HG02938 (cell line): ENCODE results near the gene AP5Z1.
"Not testable (repeated sequence)": the region's sequence is repeated elsewhere in the genome, so short reads cannot be mapped to it uniquely, and the experiment has no call there.

Experiments
- ATAC-seq: cut with Tn5 transposase; IDR thresholded peaks from one replicate; pipeline ENCODE4 v1.9.1; 2021; ENCODE audit warnings: mild to moderate bottlenecking, moderate library complexity; ENCODE audit not compliant: unreplicated experiment

AP5Z1 gene

DNA sequence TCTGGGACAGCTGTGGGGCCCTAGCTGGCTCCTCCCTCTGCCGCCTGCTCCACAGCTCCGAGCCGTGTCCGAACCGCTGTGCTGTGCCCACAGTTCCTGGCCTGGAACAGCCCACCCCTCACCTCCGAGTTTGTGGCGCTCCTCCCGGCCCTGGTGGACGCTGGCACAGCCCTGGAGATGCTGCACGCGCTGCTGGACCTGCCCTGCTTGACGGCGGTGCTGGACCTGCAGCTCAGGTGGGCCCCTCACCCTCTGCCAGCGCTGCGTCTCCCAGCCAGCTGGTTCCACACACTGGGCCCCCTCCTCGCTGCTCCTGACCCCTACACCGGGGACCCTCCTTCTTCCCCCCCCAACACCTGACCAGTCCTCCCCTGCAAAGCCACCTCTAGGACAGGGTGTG, 12.1 kb downstream of the AP5Z1 start:
- ATAC-seq, result no peak

DNA sequence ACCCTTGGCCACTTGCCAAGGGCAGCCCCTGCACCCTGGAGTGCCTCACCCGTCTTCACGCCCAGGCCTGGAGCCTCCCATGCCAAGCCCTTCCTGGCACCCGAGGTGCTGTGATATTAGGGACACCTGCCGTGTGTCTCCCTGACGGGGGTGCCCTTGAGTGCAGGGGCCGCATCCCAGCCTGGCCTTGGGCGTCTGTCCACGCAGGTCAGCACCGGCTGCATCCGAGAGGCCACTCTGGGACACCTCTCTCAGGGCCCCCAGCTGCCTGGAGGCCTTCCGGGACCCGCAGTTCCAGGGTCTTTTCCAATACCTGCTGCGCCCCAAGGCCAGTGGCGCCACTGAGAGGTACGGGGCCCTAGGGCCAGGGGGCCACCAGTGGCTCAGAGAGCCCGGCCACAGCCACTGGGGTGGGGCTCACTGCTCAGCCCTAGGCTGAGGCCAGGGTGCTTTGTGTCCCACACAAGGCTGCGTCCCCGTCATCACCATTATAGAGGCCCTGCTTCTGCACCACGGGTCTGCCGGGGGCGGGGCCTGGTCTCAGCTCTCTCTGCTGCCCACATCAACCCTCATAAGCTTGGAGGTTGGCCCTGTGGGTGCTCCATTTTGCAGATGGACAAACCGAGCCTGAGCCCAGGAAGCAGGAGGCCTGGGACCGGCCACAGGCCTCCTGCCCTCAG, 12.7 kb downstream of the AP5Z1 start:
- no peak for ATAC-seq

DNA sequence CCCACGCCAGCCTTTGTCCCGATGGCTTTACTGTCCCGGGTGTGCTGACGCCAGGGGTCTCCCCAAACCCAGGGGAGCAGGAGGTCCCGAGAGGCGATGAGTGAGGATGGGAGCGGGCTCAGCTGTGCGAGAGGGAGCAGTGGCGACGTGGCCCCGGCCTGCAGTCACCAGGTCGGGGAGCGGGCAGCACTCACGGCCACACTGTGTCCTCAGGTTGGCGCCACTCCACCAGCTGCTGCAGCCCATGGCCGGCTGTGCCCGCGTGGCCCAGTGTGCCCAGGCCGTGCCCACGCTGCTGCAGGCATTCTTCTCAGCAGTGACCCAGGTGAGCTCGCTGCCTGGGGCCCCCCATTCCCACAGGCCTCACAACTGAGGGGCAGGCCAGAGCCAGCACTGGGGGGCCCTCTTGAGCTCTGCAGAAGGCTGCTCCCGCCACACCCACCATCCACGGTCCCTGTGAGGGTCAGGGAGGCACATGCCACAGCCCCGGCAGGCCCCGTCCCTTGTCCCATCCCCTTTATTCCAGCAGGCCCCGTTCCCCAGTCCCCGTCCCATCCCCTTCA, 13.3 kb downstream of the AP5Z1 start:
- no peak for ATAC-seq

DNA sequence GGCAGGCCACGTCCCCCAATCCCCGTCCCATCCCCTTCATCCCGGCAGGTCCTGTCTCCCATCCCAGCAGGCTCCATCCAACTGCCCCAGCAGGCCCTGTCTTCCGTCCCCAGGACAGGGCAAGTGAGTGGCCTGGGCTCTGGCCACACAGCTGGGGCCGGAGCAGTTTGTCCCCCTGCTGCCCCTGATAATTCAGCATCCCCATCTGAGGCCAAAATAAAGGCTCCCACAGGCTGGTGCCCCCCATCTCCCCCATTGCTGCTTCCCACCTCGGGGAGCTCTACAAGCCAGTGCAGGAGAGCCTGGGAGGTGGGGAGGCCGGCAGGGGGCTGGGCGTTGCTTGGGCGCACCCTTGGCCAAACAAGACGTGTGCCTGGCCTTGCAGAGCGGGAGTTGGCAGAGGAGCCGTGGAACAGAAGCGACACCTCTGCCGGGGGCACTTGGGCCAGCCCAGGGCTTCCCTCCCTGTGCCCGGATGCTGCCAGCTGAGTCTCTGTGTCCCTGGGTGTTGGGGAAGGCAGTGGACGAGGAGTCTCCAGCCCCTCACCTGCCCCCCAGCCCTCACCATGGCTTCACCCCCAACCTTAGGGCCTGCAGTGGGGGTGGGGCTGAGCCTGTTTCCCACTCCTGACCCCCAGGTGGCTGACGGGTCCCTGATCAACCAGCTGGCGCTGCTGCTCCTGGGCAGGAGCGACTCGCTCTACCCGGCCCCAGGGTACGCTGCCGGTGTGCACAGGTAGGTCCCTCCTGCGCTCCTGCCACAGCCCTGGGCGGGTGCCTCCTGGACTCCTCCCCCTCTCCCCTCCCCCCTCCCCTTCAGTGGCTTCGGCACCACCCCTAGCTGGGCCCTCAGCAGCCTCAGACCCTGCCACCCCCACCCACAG, 14.0 kb downstream of the AP5Z1 start:
- no peak for ATAC-seq

DNA sequence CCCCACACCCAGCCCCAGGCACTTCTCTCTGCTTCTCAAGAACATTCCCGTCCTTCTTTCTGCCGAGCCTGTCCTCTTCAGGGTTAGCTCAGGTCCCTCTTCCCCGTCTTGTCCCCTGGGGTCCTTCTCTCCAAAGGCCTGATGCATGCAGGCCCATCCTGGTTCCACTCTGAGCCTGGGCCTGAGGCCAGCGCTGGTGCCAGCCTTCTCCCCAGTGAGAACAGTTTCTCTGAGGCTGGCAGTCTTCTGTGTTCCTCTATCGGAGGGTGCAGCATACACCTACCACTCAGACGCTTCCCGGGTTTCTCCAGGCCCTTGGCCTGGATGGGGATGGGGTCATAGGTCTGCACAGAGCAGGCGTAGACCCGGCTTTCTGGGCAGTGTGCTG, 14.6 kb downstream of the AP5Z1 start:
- no peak for ATAC-seq

DNA sequence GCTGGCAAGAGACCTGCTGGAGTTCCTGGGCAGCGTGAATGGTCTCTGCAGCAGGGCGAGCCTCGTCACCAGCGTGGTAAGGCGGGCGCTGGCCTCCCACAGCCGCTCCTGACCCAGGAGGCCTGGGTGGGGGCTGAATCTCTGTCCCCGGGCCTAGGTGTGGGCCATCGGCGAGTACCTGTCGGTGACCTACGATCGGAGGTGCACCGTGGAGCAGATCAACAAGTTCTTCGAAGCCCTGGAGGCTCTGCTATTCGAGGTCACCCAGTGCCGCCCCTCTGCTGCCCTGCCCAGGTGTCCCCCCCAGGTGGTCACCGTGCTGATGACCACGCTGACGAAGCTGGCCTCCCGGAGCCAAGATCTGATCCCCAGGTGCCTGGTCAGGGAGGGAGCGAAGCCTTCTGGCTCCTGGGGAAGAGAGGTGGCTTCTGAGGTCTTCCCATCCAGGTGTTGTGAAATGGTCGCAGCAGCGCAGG, 15.1 kb downstream of the AP5Z1 start:
- no peak for ATAC-seq

DNA sequence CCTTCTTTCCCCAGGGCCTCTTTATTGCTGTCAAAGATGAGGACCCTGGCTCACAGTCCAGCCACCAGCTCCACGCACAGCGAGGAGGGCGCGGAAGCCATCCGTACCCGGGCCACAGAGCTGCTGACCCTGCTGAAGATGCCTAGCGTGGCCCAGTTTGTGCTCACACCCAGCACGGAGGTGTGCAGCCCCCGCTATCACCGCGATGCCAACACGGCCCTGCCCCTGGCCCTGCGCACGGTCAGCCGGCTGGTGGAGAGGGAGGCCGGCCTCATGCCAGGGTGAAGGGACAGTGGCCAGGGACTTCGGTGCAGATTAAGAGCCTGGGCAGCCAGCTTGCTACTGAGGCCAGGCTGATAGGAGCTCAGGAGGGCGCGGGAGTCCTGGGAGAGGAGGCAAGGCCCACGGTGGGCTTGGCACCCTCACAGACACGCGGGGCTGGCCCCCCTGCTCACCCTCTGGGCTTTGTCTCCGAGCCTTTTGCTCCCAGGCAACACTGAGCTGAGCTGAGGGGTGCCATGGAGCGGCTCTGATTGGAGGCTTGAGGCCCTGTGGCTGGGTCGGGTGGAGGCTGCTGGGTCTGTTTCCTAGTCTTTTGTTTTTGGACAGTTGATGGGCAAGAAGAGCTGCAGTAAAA, 15.8 kb downstream of the AP5Z1 start:
- ATAC-seq, result no peak

DNA sequence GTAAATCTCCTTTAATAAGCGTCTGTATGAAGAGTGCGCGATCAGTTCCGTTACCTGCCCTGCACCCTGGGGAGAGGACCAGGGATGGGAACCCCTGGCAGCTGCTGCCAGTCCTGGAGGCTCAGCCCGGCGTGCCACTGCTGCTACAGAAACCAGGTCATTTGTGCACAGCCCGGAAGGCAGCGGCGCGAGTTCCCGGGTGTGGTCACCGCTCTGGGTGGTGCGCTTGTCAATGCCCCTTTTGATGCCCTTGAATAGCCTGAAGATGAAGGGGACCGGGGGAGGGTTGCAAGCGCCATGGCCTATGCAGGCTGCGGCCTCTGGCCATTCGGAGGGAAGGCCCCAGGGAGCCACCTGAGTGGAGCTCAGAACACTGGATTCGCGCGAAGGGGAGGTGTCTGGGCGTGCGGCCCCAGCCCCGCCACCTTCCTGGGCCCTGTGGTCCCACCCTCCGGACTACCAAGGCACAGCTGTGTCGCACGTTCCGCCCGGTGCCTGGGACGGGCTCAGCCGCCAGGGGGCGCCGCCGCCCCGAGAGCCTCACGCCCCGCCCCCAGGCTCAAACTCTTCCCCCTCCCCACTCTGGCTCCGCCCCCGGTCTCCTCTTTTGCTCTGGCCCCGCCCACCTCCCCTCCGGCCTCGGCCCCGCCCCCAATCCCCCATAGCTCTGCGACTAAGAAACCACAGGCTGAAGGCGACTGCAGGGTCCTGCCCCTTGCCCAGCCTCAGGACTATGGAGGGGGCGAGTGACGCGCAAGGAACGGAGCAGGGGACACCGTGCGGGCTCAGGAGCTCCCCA, 16.5 kb downstream of the AP5Z1 start:
- ATAC-seq, result no peak

DNA sequence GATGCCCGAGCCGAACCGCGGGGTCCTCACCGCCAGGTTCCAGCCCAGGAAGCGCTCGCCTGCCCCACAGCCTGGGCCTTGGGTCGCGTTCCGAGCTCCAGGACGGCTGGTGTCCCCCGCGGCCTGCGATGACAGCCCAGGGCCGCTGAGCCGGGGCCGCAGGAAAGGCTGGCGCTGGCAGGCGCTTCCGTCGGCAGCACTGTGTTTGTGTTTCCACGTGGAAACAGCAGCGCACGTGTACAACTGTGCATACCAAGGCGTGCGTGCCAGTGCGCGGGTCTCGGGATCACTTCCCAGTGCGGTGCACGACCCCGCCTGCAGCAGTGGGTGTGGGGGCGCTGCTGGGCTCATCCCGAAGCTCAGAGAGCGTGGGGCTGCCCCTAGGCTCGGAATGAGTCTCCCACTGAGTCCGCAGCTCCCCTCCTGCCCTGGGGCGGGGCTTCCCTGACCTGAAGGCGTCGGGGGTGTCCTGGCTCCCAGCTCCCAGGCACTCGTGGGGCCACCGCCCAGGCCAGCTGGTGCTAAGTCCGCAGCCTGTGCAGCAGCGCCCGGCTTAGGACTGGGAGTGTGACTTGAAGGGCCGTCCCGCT, 17.2 kb downstream of the AP5Z1 start:
- no peak for ATAC-seq

DNA sequence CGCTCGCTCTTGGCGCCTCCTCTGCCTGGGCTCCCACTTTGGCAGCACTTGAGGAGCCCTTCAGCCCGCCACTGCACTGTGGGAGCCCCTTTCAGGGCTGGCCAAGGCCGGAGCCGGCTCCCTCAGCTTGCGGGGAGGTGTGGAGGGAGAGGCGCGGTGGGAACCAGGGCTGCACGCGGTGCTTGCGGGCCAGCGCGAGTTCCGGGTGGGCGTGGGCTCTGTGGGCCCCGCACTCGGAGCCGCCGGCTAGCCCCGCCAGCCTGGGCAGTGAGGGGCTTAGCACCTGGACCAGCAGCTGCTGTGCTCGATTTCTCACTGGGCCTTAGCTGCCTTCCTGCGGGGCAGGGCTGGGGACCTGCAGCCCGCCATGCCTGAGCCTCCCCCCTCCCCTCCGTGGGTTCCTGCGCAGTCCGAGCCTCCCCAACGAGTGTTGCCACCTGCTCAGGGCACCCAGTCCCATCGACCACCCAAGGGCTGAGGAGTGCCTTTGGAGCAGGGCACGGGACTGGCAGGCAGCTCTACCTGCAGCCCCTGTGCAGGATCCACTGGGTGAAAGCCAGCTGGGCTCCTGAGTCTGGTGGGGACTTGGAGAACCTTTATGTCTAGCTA, 18.1 kb downstream of the AP5Z1 start:
- not testable (repeated sequence) for ATAC-seq

DNA sequence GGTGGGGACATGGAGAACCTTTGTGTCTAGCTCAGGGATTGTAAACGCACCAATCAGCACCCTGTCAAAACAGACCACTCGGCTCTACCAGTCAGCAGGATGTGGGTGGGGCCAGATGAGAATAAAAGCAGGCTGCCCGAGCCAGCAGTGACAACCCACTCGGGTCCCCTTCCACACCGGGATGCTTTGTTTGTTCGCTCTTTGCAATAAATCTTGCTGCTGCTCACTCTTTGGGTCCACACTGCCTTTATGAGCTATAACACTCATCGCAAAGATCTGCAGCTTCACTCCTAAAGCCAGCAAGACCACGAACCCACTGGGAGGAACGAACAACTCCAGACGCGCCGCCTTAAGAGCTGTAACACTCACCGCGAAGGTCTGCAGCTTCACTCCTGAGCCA, 18.7 kb downstream of the AP5Z1 start:
- ATAC-seq, result not testable (repeated sequence)

DNA sequence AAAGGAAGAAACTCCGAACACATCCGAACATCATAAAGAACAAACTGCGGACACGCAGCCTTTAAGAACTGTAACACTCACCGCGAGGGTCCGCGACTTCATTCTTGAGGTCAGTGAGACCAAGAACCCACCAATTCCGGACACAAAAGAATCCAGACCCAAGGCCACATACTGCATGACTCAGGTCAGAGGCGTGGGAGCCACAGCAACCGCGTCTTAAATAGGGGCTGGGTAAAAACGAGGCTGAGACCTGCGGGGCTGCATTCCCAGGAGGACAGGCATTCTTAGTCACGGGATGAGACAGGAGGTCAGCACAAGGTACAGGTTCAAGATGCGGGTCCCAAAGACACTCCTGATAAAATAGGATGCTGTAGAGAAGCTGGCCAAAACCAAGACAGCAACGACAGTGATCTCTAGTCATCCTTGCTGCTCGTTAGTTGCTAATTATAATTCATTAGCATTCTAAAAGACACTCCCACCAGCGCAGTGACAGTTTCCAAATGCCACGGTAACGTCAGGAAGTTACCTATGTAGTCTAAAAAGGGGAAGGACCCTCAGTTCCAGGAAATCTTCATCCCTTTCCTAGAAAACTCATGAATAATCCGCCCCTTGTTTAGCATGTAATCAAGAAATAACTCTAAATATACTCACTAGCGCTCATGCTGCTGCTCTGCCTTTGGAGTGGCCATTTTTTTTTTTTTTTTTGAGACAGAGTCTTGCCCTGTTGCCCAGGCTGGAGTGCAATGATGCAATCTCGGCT, 19.3 kb downstream of the AP5Z1 start:
- no peak for ATAC-seq

DNA sequence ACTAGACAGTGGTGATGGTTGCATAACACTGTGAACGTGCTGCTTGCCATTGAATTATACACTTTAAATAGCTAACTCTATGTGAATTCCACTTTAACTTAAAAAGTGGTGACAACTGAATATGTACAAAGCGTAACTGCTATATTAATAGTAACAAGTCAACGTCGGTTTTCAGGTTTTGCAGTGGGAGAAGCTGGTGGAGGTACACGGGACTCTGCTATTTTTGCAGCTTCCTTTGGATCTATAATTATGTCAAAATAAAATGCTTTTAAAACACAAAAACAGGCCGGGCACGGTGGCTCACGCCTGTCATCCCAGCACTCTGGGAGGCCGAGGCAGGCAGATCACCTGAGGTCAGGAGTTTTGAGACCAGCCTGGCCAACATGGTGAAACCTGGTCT, 21.0 kb downstream of the AP5Z1 start:
- ATAC-seq, result no peak

DNA sequence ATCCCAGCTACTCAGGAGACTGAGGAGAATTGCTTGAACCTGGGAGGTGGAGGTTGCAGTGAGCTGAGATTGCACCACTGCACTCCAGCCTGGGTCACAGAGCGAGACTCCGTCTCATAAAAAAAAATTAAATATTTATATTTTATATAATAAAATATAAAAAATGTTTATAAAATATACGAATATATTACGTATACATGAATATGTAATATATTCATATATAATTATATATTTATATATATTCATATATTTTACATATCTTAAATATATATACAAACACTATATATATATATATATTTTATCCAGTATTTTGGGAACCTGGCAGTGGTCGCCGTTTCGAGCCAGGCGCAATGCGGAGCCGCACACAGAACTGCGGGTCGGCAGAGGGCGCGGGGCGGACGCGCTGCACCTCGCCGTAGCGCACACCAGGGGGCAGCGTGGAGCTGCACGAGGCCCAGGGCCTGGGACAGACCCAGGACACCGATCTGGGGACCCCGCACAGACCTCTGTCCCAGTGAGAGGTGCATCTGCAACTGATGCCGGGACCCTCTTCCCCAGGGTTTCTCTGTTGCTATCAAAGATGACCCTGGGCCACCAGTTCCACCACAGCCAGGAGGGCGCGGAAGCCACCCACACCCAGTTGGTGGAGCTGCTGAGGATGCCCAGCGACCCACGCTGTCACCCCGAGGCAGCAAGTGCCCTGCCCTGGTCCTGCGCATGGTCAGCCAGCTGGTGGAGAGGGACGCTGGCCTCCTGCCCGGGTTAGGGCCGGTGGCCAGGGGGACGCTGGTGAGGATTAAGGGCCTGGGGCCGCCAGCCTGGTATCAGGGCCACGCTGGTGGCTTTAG, 22.7 kb downstream of the AP5Z1 start:
- ATAC-seq, result no peak

DNA sequence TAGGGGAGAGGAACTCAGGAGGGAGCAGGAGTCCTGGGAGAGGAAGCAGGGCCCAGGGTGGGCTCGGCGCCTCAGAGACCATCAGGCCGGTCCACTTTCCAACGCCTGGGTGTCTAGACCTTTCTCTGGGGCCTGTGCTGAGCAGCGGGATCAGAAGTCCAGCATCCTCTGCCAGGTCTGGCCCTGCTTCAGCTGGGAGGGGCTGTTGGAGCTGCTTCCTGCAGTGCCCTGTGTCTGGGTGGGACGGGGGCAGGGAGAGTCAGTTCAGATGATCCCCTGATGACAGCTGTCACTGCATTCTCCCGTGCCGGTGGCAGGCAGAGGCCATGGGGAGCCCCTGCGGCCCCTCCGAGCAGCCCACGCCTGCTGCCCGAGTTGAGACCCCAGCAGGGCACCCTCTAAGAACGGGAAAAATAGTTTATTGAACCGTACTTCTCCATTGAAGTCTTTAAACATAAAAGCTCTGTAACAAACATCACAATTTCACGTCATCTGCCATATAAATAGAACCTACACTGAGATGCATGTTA, 23.3 kb downstream of the AP5Z1 start:
- no peak for ATAC-seq

DNA sequence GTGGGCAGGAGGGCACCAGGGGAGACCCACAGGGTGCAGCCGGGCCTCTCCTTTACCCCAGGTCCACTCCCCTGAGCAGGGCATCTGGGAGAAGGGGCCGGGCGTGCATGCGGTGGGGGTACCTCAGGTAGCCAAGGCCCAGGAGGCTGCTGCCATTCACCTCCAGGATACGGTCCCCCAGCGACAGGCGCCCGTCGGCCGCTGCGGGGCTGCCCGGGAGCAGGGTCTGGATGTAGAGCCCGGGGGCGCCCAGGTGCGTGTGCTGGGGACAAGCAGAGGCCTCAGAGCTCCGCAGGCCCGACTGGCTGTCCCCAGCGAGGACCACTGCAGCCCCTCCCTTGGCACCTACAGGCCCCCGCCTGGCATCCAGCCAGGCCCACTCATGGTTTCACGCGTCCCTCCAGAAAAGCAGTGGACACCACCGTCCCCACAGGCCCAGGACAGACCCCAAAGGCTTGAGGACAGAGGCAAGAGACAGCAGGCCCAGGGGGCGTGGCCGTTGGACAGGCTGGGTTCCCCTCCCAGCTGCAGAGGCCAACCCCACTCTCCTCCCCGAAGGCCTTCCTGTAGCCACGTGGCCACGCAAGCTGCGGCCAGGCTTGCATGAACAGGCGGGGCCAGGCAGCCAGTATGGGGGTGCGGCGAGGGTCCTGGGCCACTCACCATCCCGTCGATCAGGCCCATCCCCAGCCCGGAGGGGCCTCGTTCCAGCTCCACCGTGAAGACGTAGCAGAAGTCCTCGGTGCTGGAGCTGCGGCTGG, 24.3 kb downstream of the AP5Z1 start:
- ATAC-seq, result no peak

DNA sequence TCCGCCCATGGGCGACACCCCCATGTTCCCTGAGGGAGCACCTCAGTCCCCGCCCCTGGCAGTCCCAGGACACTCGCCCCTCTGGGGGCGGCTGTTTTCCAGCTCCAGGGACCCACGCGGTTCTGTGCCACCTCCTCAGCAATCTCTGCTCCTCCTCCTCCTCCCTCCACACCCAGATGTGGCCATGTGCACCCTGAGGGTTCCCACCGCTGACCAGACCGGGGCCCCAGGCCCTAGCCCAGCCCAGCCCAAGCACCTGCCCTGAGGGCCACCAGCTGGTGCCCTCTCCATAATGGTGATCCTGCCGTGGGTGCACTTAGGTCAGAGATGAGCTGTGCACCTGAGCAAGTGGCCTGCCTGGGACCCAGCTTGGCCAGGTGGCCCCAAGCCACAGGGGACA, 25.1 kb downstream of the AP5Z1 start:
- no peak for ATAC-seq
